AG04449 (cell line): ENCODE data around the gene IER3IP1.

Experiments used
- CTCF ChIA-PET: fragments of 350-600 bp; formaldehyde crosslinking; extraction: SDS; loops from one replicate; lab custom pipeline; 2021; ENCODE audit warnings: antibody characterized with exemption; lab: Yijun Ruan, JAX
- POLR2A ChIA-PET: fragments of 400-600, 350-600 bp; formaldehyde crosslinking; extraction: SDS; loops from one replicate; lab custom pipeline; 2020; ENCODE audit warnings: antibody characterized with exemption, inconsistent platforms; lab: Yijun Ruan, JAX
- DNase-seq: peaks from one replicate; pipeline ENCODE4 v3.0.0-alpha.2; 2010; ENCODE audit warnings: low read depth, low spot score
- H3K4me3 ChIP-seq: 2 replicates; pipeline ENCODE4 v1.5.1; 2011; ENCODE audit warnings: low read depth, mild to moderate bottlenecking, control low read depth, low read length
- CTCF ChIP-seq: IDR thresholded peaks from one replicate; pipeline ENCODE4 v1.5.1; 2011; ENCODE audit warnings: mild to moderate bottlenecking, moderate library complexity, low read length, control low read depth, inconsistent platforms; ENCODE audit not compliant: insufficient read depth; ENCODE audit errors: missing control alignments

The IER3IP1 gene

GRCh38 chr18:47141289-47141688 lies 34.9 kb downstream of the IER3IP1 start:
- no peak for DNase-seq
- H3K4me3 ChIP-seq: no peak overlapping the region
- no peak for TF ChIP-seq CTCF
- CTCF ChIA-PET: no interaction called here
- POLR2A ChIA-PET: no interaction called here

DNA sequence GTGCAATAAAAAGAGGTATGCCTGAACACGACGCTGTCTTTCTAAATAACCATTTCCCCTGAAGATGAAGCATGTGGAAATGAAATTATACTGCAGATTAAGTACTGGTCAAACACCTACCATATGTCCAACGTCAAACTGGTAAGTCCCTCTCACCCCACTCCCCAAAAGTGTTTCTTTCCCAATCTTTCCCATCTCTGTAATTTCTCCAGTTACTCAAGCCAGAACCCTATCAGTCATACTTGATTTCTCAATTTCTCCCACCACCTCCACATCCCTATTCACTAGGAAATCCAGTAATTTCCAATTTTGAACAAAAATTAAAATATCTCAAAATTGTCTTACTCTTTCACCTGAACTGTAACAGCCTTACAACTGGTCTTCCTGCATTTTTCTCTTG lies 55.0 kb downstream of the IER3IP1 start:
- H3K4me3 ChIP-seq: no peak overlapping the region
- TF ChIP-seq CTCF: no peak
- ChIA-PET POLR2A (no interaction called here), CTCF (interaction anchor here (0.9 kb wide), 1 partner anchor 21 kb away, joined by 4 read pairs; no protein-coding TSS in a partner anchor)
- no peak for DNase-seq

DNA sequence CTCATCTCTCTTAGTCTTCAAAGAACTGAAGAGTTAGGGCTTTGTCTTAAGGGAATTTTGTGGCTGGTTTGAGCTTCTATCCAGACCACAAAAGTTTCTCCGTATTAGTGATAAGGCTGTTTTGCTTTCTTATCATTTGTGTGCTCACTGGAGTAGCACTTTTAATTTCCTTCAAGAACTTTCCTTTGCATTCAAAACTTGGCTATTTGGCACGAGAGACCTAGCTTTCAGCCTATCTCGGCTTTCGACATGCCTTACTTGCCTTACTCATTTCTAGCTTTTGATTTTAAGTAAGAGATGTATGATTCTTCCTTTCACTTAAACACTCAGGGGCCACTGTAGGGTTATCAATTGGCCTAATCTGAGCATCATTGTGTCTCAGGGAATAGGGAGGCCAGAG lies 55.7 kb downstream of the IER3IP1 start:
- ChIA-PET CTCF (interaction anchor here (0.7 to 0.9 kb wide), 2 partner anchors 21 to 628 kb away, joined by 3 to 4 read pairs; no protein-coding TSS in a partner anchor), POLR2A (interaction anchor here (1.0 kb wide), 1 partner anchor 29 kb away, joined by 3 read pairs; no protein-coding TSS in a partner anchor)
- H3K4me3 ChIP-seq: no peak overlapping the region
- TF ChIP-seq CTCF: no peak
- DNase-seq: no peak

GRCh38 chr18:47118981-47119380 lies 57.2 kb downstream of the IER3IP1 start:
- CTCF ChIA-PET: no interaction called here
- no peak overlapping the region for H3K4me3 ChIP-seq
- POLR2A ChIA-PET: no interaction called here
- DNase-seq: no peak
- TF ChIP-seq CTCF: no peak

DNA sequence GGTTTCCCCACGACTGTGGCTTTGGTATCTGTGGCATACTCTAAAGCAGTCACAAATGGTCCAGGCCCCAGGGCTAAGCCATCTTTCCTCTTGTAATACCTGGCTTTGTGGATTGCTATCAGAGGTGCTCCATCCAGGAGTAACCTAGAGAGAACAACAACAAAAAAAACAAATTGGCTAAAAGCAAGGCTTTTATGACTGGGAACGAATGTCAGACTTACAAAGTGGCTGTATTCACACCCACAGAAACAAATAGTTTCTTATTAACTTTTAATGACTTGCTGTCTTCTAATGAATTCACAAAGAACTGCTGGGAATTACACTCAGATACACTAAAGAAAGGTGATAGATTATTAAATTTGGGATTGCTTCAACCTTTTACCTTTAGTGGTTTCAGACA lies 61.0 kb downstream of the IER3IP1 start:
- CTCF ChIA-PET: interaction anchor here (1.0 to 5.6 kb wide), 2 partner anchors 15 to 641 kb away, joined by 3 to 51 read pairs; no protein-coding TSS in a partner anchor

More for the DNA sequence above, 61.0 kb downstream of the IER3IP1 start:
- POLR2A ChIA-PET: no interaction called here
- DNase-seq: no peak
- H3K4me3 ChIP-seq: no peak overlapping the region
- TF ChIP-seq CTCF: no peak
